HG02588 (cell line): ENCODE data around the gene NUTF2.
"Not testable (repeated sequence)": the region's sequence is repeated elsewhere in the genome, so short reads cannot be mapped to it uniquely, and the experiment has no call there.

ENCODE experiments used
- ATAC-seq: cut with Tn5 transposase; IDR thresholded peaks from one replicate; pipeline ENCODE4 v1.9.1; 2021; ENCODE audit warnings: mild to moderate bottlenecking, moderate library complexity; ENCODE audit not compliant: unreplicated experiment

NUTF2 gene

GRCh38 chr16:67883146-67883871 is 36.6 kb downstream of the NUTF2 start:
- ATAC-seq, result no peak

GRCh38 chr16:67883872-67884261 is 37.1 kb downstream of the NUTF2 start:
- no peak for ATAC-seq

- no peak for ATAC-seq
These were observed 38.0 kb downstream of the NUTF2 start, which contains the start of gene NRN1L for GRCh38 chr16:67884684-67885083. NRN1L (plus strand) TSS chr16:67884885; CDS start chr16:67884904, 19 bp downstream.

GRCh38 chr16:67885545-67885944 is 38.8 kb downstream of the NUTF2 start:
- no peak for ATAC-seq

GRCh38 chr16:67885976-67886375 is 39.2 kb downstream of the NUTF2 start:
- ATAC-seq, result no peak

GRCh38 chr16:67886387-67886786 is 39.7 kb downstream of the NUTF2 start:
- ATAC-seq, result no peak

- ATAC-seq, result no peak
These were observed 41.6 kb downstream of the NUTF2 start for GRCh38 chr16:67888331-67888730.

- no peak for ATAC-seq
These were observed 45.6 kb downstream of the NUTF2 start for GRCh38 chr16:67892375-67892774.

GRCh38 chr16:67892899-67893742 is 46.4 kb downstream of the NUTF2 start, which contains the start of gene PSKH1:
PSKH1 (plus strand) TSS chr16:67893254; CDS start chr16:67908750, 15,496 bp downstream.
- ATAC-seq, result peak; percentile 71

- peak; percentile 20 for ATAC-seq
These were observed 47.1 kb downstream of the NUTF2 start for GRCh38 chr16:67893743-67894399.

GRCh38 chr16:67897231-67897630 is 50.5 kb downstream of the NUTF2 start:
- no peak for ATAC-seq

GRCh38 chr16:67901734-67902133 is 55.0 kb downstream of the NUTF2 start:
- no peak for ATAC-seq

- ATAC-seq, result no peak
These were observed 56.1 kb downstream of the NUTF2 start for GRCh38 chr16:67902831-67903230.

- ATAC-seq, result no peak
These were observed 60.9 kb downstream of the NUTF2 start for GRCh38 chr16:67907397-67908180.

- ATAC-seq, result no peak
These were observed 62.5 kb downstream of the NUTF2 start for GRCh38 chr16:67909056-67909742.

- ATAC-seq, result no peak
These were observed 63.4 kb downstream of the NUTF2 start for GRCh38 chr16:67910158-67910557.

GRCh38 chr16:67914758-67915495 is 68.2 kb downstream of the NUTF2 start:
- no peak for ATAC-seq

GRCh38 chr16:67915496-67915769 is 68.7 kb downstream of the NUTF2 start:
- not testable (repeated sequence) for ATAC-seq

- no peak for ATAC-seq
These were observed 69.3 kb downstream of the NUTF2 start for GRCh38 chr16:67915831-67916723.
